ENCODE measurements around the gene FMN1.

Gene FMN1

GRCh38 chr15:32746116-32746857, 448.2 kb downstream of the FMN1 start:
- DNase-seq: no peak

GRCh38 chr15:32743411-32744140, 450.9 kb downstream of the FMN1 start:
- no peak for DNase-seq

- no peak for DNase-seq
Measured at GRCh38 chr15:32739522-32740063, 454.9 kb downstream of the FMN1 start.

GRCh38 chr15:32738666-32739065, 455.8 kb downstream of the FMN1 start:
- DNase-seq: no peak

GRCh38 chr15:32737304-32737703, 457.2 kb downstream of the FMN1 start:
- DNase-seq: no peak

- DNase-seq: no peak
Measured at GRCh38 chr15:32736701-32737061, 457.8 kb downstream of the FMN1 start.

- DNase-seq: no peak
Measured at GRCh38 chr15:32735989-32736700, 458.4 kb downstream of the FMN1 start.

- DNase-seq: no peak
Measured at GRCh38 chr15:32733281-32733680, 461.2 kb downstream of the FMN1 start.

- DNase-seq: no peak
Measured at GRCh38 chr15:32732574-32733157, 461.8 kb downstream of the FMN1 start.

GRCh38 chr15:32730677-32731654, 463.5 kb downstream of the FMN1 start:
- DNase-seq: peak; percentile 21

- no peak for DNase-seq
Measured at GRCh38 chr15:32729700-32730395, 464.7 kb downstream of the FMN1 start.

GRCh38 chr15:32723171-32723948, 471.2 kb downstream of the FMN1 start:
- no peak for DNase-seq

GRCh38 chr15:32722136-32722535, 472.4 kb downstream of the FMN1 start:
- no peak for DNase-seq

- no peak for DNase-seq
Measured at GRCh38 chr15:32721596-32721995, 472.9 kb downstream of the FMN1 start.

- DNase-seq: no peak
Measured at GRCh38 chr15:32718821-32719716, 475.4 kb downstream of the FMN1 start.

GRCh38 chr15:32718227-32718820, 476.2 kb downstream of the FMN1 start:
- DNase-seq: no peak

GRCh38 chr15:32717426-32718226, 476.9 kb downstream of the FMN1 start, which contains the start of gene GREM1:
TSS of gene GREM1 (plus strand) at chr15:32718004. CDS start at chr15:32730691, 12,687 bp downstream.
- no peak for DNase-seq

- DNase-seq: no peak
Measured at GRCh38 chr15:32716915-32717425, 477.5 kb downstream of the FMN1 start.

All from NCI-H748 treated with DMSO at 0.1 percent for 48 hours (cell line).